Activated CD4-positive, alpha-beta T cell treated with anti-CD3 and anti-CD28 coated beads, Interleukin-2, amount 10 ng/mL, durations not matched to agents 7 days and 5 days (primary cell): ENCODE data around the gene PIP5K1C. TPM values are rescaled to one million over a fixed set of nuclear protein-coding genes. Genes with fewer than 3 reads are reported as not detected.

Source experiments
- CTCF ChIA-PET: fragments of 350-600 bp; sonication (Branson Sonifier 250); formaldehyde crosslinking; loops from one replicate; lab custom pipeline; 2021; ENCODE audit warnings: antibody characterized with exemption; lab: Charles Lee
- POLR2A ChIA-PET: fragments of 350-600 bp; sonication (Branson Sonifier 250); formaldehyde crosslinking; loops from one replicate; lab custom pipeline; 2021; ENCODE audit warnings: antibody characterized with exemption; lab: Charles Lee
- DNase-seq: peaks from one replicate; pipeline ENCODE4 v3.0.0-alpha.2; 2020
- H3K27ac Mint-ChIP-seq: one replicate; pipeline ENCODE4 v1.8.0; 2021; ENCODE audit warnings: mild to moderate bottlenecking, moderate library complexity, mixed read lengths
- H3K27me3 Mint-ChIP-seq: one replicate; pipeline ENCODE4 v1.8.0; 2021; ENCODE audit warnings: mixed read lengths
- H3K36me3 Mint-ChIP-seq: one replicate; pipeline ENCODE4 v1.8.0; 2021; ENCODE audit warnings: low read depth, mixed read lengths
- H3K4me1 Mint-ChIP-seq: one replicate; pipeline ENCODE4 v1.8.0; 2021; ENCODE audit warnings: mixed read lengths
- H3K4me3 Mint-ChIP-seq: one replicate; pipeline ENCODE4 v1.8.0; 2021; ENCODE audit warnings: mild to moderate bottlenecking, moderate library complexity, mixed read lengths
- H3K9me3 Mint-ChIP-seq: one replicate; pipeline ENCODE4 v1.8.0; 2021; ENCODE audit warnings: mixed read lengths
- total RNA-seq, 2 experiments: library from RNA; stranded (reverse); gene quantifications; one replicate each; pipeline ENCODE4 v1.2.3, GENCODE V29; 2021

PIP5K1C gene
- total RNA-seq, 2 experiments from 2014 or later: 18.7 to 19.5 TPM

GRCh38 chr19:3604987-3605343 is 95.3 kb downstream of the PIP5K1C start:
- no peak overlapping the region for H3K4me3 Mint-ChIP-seq
- ChIA-PET POLR2A (no interaction called here), CTCF (no interaction called here)
- peak; percentile 29 for DNase-seq
- peaks cover 12% of the 10 kb centered on the region for H3K4me1 Mint-ChIP-seq
- H3K27me3 Mint-ChIP-seq: peaks cover 5% of the 10 kb centered on the region
- no peak overlapping the region for H3K27ac Mint-ChIP-seq
- H3K9me3 Mint-ChIP-seq: no peaks in the 10 kb centered on the region
- H3K36me3 Mint-ChIP-seq: no peaks in the 10 kb centered on the region

- H3K36me3 Mint-ChIP-seq: no peaks in the 10 kb centered on the region
- no peaks in the 10 kb centered on the region for H3K9me3 Mint-ChIP-seq
- H3K27ac Mint-ChIP-seq: no peak overlapping the region
- CTCF ChIA-PET: no interaction called here
- peaks cover 11% of the 10 kb centered on the region for H3K4me1 Mint-ChIP-seq
- DNase-seq: no peak
- peaks cover 5% of the 10 kb centered on the region for H3K27me3 Mint-ChIP-seq
- H3K4me3 Mint-ChIP-seq: no peak overlapping the region
- POLR2A ChIA-PET: no interaction called here
These were observed 95.9 kb downstream of the PIP5K1C start for GRCh38 chr19:3604227-3604986.

GRCh38 chr19:3603121-3603811 is 97.0 kb downstream of the PIP5K1C start:
- ChIA-PET CTCF (no interaction called here), POLR2A (no interaction called here)
- Mint-ChIP-seq H3K9me3 (no peaks in the 10 kb centered on the region), H3K36me3 (no peaks in the 10 kb centered on the region), H3K4me3 (no peak overlapping the region), H3K4me1 (peaks cover 8% of the 10 kb centered on the region), H3K27ac (no peak overlapping the region), H3K27me3 (peaks cover 5% of the 10 kb centered on the region)
- DNase-seq: no peak

GRCh38 chr19:3601021-3601420 is 99.2 kb downstream of the PIP5K1C start:
- Mint-ChIP-seq H3K27ac (no peak overlapping the region), H3K36me3 (no peaks in the 10 kb centered on the region), H3K27me3 (no peaks in the 10 kb centered on the region), H3K4me1 (no peaks in the 10 kb centered on the region), H3K4me3 (no peak overlapping the region), H3K9me3 (no peaks in the 10 kb centered on the region)
- ChIA-PET CTCF (no interaction called here), POLR2A (no interaction called here)
- no peak for DNase-seq

- ChIA-PET POLR2A (no interaction called here), CTCF (no interaction called here)
- no peak for DNase-seq
- Mint-ChIP-seq H3K4me3 (no peak overlapping the region), H3K36me3 (no peaks in the 10 kb centered on the region), H3K27ac (no peak overlapping the region), H3K4me1 (no peaks in the 10 kb centered on the region), H3K9me3 (no peaks in the 10 kb centered on the region), H3K27me3 (no peaks in the 10 kb centered on the region)
These were observed 100.5 kb downstream of the PIP5K1C start for GRCh38 chr19:3599776-3600187.

GRCh38 chr19:3595521-3596061 is 104.7 kb downstream of the PIP5K1C start:
- no peak for DNase-seq
- no peak overlapping the region for H3K4me3 Mint-ChIP-seq
- CTCF ChIA-PET: interaction anchor here (0.8 kb wide), 1 partner anchor 9 kb away, joined by 3 read pairs; no protein-coding TSS in a partner anchor
- POLR2A ChIA-PET: no interaction called here
- H3K9me3 Mint-ChIP-seq: peaks cover 3% of the 10 kb centered on the region
- H3K27ac Mint-ChIP-seq: no peak overlapping the region
- H3K36me3 Mint-ChIP-seq: no peaks in the 10 kb centered on the region
- H3K4me1 Mint-ChIP-seq: no peaks in the 10 kb centered on the region
- H3K27me3 Mint-ChIP-seq: no peaks in the 10 kb centered on the region

- no peak for DNase-seq
- ChIA-PET CTCF (interaction anchor here (0.5 to 1.3 kb wide), 2 partner anchors 9 to 168 kb away, joined by 3 to 4 read pairs; no protein-coding TSS in a partner anchor), POLR2A (no interaction called here)
- no peaks in the 10 kb centered on the region for H3K36me3 Mint-ChIP-seq
- H3K4me3 Mint-ChIP-seq: no peak overlapping the region
- peaks cover 6% of the 10 kb centered on the region for H3K9me3 Mint-ChIP-seq
- H3K4me1 Mint-ChIP-seq: no peaks in the 10 kb centered on the region
- no peak overlapping the region for H3K27ac Mint-ChIP-seq
- H3K27me3 Mint-ChIP-seq: no peaks in the 10 kb centered on the region
These were observed 107.1 kb downstream of the PIP5K1C start for GRCh38 chr19:3593156-3593555.

- Mint-ChIP-seq H3K27me3 (no peaks in the 10 kb centered on the region), H3K4me1 (no peaks in the 10 kb centered on the region), H3K4me3 (no peak overlapping the region), H3K9me3 (peaks cover 6% of the 10 kb centered on the region), H3K36me3 (no peaks in the 10 kb centered on the region), H3K27ac (no peak overlapping the region)
- ChIA-PET CTCF (interaction anchor here (0.6 to 1.5 kb wide), 6 partner anchors 10 to 369 kb away, joined by 3 to 5 read pairs (median 4); no protein-coding TSS in a partner anchor), POLR2A (no interaction called here)
- DNase-seq: no peak
These were observed 108.2 kb downstream of the PIP5K1C start for GRCh38 chr19:3591876-3592613.

- H3K27me3 Mint-ChIP-seq: no peaks in the 10 kb centered on the region
- H3K36me3 Mint-ChIP-seq: no peaks in the 10 kb centered on the region
- DNase-seq: no peak
- H3K27ac Mint-ChIP-seq: no peak overlapping the region
- no peaks in the 10 kb centered on the region for H3K4me1 Mint-ChIP-seq
- H3K9me3 Mint-ChIP-seq: peaks cover 6% of the 10 kb centered on the region
- CTCF ChIA-PET: interaction anchor here (0.6 to 1.5 kb wide), 7 partner anchors 10 to 102 kb away, joined by 3 to 6 read pairs (median 4); no protein-coding TSS in a partner anchor
- POLR2A ChIA-PET: no interaction called here
- no peak overlapping the region for H3K4me3 Mint-ChIP-seq
These were observed 109.1 kb downstream of the PIP5K1C start for GRCh38 chr19:3590991-3591659.

- Mint-ChIP-seq H3K9me3 (peaks cover 6% of the 10 kb centered on the region), H3K4me1 (no peaks in the 10 kb centered on the region), H3K4me3 (no peak overlapping the region), H3K27ac (no peak overlapping the region), H3K27me3 (no peaks in the 10 kb centered on the region), H3K36me3 (no peaks in the 10 kb centered on the region)
- POLR2A ChIA-PET: no interaction called here
- CTCF ChIA-PET: interaction anchor here (1.1 kb wide), 1 partner anchor 9 kb away, joined by 3 read pairs; no protein-coding TSS in a partner anchor
- no peak for DNase-seq
These were observed 110.3 kb downstream of the PIP5K1C start for GRCh38 chr19:3589949-3590348.

GRCh38 chr19:3589439-3589838 is 110.8 kb downstream of the PIP5K1C start:
- no peak for DNase-seq
- Mint-ChIP-seq H3K36me3 (no peaks in the 10 kb centered on the region), H3K4me3 (no peak overlapping the region), H3K27me3 (no peaks in the 10 kb centered on the region), H3K4me1 (no peaks in the 10 kb centered on the region), H3K27ac (no peak overlapping the region), H3K9me3 (peaks cover 6% of the 10 kb centered on the region)
- CTCF ChIA-PET: interaction anchor here (0.6 to 1.1 kb wide), 2 partner anchors 8 to 851 kb away, joined by 3 read pairs; no protein-coding TSS in a partner anchor
- POLR2A ChIA-PET: no interaction called here

GRCh38 chr19:3586707-3587346 is 113.4 kb downstream of the PIP5K1C start:
- H3K9me3 Mint-ChIP-seq: peaks cover 6% of the 10 kb centered on the region
- no peak overlapping the region for H3K27ac Mint-ChIP-seq
- H3K4me1 Mint-ChIP-seq: no peaks in the 10 kb centered on the region
- CTCF ChIA-PET: interaction anchor here (1.0 kb wide), 1 partner anchor 9 kb away, joined by 3 read pairs; no protein-coding TSS in a partner anchor
- no peaks in the 10 kb centered on the region for H3K36me3 Mint-ChIP-seq
- POLR2A ChIA-PET: no interaction called here
- H3K4me3 Mint-ChIP-seq: no peak overlapping the region
- DNase-seq: no peak
- no peaks in the 10 kb centered on the region for H3K27me3 Mint-ChIP-seq
